Metanephros (tissue), 1 donor: Measurements from ENCODE around the gene DPP6. TPM values are rescaled to one million over a fixed set of nuclear protein-coding genes. Genes with fewer than 3 reads are reported as not detected.

Experiments
- total RNA-seq: library from RNA; depleted of rRNA; stranded (reverse); fragments of >200 nt; gene quantifications from one replicate; pipeline ENCODE4 v1.2.3, GENCODE V29; 2014

DPP6 gene
- 48.7 TPM for total RNA-seq

DNA sequence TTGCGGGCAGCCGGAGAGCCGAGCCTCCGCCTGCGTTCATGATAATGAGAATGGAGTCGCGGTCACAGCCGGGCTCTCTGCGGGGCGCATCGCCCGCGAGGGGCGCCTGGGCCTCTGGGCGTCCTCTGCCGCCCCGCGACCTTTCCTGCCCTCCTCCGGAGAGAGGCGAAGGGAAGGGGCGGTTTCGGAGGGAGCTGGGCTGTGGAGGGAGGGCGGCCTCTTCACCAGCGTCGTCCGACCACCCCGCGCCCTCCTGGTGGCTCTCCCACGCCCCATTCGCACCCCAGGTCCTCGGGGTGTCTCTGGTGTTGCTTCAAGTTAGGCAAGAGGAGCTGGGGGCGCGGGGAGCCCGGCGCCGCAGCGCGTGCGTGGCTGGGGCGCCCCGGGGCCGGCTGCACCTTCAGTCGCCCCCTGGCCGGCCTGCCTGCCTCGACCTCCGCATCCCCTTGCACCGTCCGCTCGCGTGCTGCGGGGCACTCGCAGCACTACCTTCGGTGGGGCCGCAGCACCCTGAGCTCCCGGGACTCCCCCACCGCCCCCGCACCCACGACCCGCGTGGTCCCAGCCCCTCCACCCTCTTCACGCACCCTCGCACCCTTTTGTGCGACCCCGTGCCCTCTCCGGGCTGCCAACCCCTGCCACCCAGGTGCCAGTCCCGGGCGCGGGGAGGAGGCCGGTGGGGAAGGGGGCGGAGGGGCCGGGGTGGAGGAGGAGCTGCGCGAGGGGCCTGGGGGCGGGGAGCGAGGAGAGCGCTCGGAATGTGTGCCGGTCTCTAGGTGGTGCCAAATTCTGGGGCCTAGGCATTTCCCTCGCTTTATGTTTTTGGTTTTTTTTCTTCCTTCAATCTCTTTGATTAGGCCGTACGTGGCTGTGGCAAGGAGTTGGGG, at the start of gene DPP6:
DPP6 (plus strand) TSS at position 756 of the 887 bp plus-strand sequence.

